GM12865 (cell line): Measurements from ENCODE around the gene DDX43.
"Not testable (repeated sequence)": the region's sequence is repeated elsewhere in the genome, so short reads cannot be mapped to it uniquely, and the experiment has no call there.

Source experiments
- DNase-seq: peaks from one replicate; pipeline ENCODE4 v3.0.0; 2010; ENCODE audit warnings: low read depth
- H3K4me3 ChIP-seq: 2 replicates; pipeline ENCODE4 v1.5.1; 2011; ENCODE audit warnings: mild to moderate bottlenecking, low read depth, low read length, control low read depth
- TF ChIP-seq, protein P1 (sequence below): IDR thresholded peaks from 2 replicates; pipeline ENCODE4 v1.5.1; 2011; ENCODE audit warnings: low read length, control low read depth, low read depth, inconsistent platforms; ENCODE audit not compliant: insufficient read depth; ENCODE audit errors: missing control alignments

Gene DDX43

DNA sequence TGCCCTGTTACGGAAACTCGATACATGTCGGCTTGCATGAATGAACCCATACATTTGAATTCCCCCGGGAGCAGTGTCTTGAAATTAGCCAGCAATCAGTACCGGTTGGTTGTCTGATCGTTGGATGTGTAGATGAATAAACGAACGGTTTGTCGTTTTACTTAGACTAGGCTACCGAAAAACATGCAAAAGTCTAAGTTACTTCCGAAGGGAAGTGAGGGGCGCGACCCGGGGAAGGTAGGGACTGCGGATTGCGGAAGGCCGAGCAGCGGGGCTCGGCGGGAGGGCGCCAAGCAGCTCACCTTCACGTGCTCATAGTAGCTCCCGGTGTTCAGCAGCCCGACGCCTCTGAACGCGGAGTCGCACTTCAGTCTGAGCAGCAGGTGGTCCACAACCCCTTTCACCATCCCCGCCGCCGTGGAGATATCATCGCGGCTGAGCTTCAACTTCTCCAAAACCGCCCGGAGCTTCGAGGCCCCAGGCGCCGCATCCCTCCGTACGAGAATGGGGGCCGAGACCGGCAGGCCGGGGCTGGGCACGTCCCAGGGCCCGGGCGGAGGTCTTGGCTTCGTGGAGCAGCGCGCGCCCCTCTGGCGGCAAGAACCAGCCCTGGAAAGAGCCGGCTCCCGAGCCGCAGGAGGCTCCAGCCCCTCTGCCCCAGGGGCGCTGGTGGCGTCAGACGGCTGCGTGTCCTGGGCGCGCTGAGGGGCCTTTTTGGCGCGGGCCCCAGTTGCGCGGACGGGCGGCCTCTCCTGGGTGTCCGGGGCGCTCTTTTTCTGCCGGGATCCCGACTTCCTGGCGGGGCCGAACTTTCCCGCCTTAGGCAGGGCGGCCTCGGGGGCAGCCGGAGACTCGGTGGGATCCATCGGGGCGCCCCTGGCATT lies 56.8 kb downstream of the DDX43 start:
- peak; percentile 84 for DNase-seq
- H3K4me3 ChIP-seq: peak overlapping the region; percentile 95

DNA sequence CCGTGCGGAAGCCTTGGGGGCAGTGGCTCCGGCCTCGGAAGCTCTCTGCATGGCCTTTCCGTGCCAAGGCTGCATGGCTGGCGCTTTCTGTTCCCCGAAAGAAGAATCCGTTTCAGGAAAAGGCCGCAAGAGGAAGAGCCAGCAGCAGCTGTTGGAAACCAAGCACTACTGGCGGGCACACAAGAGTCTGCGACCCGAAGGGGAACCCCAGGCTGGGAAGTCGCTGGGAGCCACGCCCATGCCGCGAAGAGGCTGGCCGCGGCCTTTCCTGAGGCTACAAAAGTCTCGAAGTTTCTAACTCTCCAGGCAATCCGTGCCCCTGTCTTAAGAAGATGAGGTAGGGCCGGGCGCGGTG lies 57.5 kb downstream of the DDX43 start, which contains the start of gene CGAS:
CGAS (minus strand) TSS at position 191 of the 355 bp plus-strand sequence; CDS start at position 75, 116 bp downstream.
- peak; percentile 92 for DNase-seq
- TF ChIP-seq, protein P1, sequence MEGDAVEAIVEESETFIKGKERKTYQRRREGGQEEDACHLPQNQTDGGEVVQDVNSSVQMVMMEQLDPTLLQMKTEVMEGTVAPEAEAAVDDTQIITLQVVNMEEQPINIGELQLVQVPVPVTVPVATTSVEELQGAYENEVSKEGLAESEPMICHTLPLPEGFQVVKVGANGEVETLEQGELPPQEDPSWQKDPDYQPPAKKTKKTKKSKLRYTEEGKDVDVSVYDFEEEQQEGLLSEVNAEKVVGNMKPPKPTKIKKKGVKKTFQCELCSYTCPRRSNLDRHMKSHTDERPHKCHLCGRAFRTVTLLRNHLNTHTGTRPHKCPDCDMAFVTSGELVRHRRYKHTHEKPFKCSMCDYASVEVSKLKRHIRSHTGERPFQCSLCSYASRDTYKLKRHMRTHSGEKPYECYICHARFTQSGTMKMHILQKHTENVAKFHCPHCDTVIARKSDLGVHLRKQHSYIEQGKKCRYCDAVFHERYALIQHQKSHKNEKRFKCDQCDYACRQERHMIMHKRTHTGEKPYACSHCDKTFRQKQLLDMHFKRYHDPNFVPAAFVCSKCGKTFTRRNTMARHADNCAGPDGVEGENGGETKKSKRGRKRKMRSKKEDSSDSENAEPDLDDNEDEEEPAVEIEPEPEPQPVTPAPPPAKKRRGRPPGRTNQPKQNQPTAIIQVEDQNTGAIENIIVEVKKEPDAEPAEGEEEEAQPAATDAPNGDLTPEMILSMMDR: no peak
- peak within 1 kb of the TSS; percentile 95 for H3K4me3 ChIP-seq

More for the DNA sequence above, 56.8 kb downstream of the DDX43 start:
- TF ChIP-seq, protein P1: no peak

DNA sequence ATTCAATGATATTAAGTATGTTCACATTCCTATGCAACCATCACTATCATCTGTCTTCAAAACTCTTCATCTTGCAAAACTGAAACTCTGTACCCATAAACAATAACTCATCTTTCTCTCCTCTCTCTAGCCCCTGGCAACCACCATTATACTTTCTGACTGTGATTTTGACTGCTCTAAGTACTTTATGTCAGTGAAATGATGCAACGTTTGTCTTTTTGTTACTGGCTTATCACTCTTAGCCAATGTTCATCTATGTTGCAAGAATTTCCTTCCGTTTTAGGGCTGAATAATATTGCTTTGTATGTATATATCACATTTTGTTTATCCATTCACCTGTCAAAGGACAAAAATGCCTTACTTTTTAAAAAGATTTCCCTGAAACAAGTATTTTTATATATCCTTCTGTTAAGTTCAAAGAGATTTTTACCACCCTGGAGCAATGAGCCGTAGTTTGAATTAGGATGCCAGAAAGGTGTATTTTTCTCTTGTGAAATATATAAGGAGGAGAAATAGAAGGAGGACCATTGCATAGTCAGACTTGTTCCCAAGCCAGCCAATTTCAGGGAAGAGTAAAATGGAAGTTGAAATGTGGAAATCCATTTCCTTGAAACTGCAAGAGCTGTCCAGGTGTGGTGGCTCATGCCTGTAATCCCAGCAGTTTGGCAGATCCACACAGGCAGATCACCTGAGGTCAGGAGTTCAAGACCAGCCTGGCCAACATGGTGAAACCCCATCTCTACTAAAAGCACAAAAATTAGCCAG lies 61.4 kb downstream of the DDX43 start:
- TF ChIP-seq, protein P1: no peak
- H3K4me3 ChIP-seq: no peak overlapping the region
- peak; percentile 28 for DNase-seq

DNA sequence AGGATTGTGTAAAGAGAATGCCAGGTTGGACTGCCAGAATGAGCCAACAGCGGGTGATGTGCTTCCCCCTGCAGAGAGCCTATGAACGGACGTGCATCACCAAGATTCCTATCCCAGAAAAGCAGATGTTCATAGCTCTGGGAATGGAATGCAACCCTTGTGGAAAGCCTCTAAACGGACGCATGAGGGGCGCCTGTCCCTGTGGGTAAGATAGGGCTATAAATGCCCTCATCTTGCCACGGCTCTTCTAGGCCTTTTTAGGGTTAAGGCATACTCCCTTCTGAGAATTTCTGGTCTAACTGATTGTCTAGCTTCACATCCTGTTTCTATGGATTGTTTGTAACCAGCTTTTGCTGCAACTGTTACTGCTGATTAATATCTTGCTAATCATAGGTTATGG lies 64.8 kb downstream of the DDX43 start:
- DNase-seq: peak; percentile 26
- H3K4me3 ChIP-seq: not testable (repeated sequence)

DNA sequence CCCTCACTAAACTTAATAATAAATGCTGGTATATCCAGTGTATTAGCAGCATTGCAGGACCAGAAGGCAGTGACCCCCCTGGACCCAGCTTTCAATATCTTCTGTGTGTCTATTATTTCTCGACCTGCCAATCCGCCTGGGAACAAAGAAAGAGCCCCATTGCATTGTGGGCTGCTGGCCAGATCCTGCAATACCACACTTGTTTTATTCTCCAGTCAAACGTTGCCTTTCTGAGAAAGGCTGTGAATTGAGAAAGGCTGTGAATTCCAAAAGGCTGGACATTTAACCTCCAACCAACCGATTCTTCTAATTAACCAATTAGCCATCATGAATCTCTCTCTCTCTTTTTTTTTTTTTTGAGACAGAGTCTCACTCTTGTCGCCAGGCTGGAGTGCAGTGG lies 65.4 kb downstream of the DDX43 start:
- TF ChIP-seq, protein P1: no peak
- DNase-seq: no peak
- H3K4me3 ChIP-seq: no peak overlapping the region

DNA sequence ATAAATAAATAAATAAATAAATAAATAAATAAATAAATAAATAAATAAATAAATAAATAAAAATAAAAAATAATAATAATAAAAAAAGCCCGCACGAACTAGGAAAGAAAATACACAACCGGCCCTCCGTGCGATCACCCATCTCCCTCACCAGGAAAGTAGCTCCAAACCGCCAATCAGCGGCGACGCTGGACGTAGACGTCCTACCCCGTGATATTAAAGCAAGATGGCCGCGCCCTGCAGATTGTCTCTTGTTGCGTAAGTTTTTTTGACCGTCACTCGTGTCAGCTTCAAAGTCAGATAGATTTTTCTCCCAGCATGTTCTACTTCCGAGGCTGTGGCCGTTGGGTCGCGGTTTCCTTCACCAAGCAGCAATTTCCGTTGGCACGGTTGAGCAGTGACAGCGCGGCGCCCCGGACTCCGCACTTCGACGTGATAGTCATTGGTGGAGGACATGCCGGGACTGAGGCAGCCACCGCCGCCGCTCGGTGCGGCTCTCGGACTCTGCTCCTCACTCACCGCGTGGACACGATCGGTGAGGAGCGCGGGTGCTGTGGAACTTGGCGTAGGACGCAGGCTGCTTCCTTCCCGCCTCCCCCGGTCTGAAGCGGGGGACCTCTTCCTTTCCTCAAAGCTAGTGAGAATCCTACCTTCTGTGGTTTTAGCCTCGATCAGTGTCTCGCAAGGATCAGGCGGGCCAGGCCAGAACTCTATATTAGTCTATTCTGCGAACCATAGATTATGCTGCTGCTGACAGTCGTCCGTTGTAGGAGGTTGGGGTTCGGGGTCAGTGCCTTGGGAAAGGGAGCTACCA lies 67.1 kb downstream of the DDX43 start, which contains the start of gene MTO1:
MTO1 (plus strand) TSS at position 201 of the 814 bp plus-strand sequence; CDS start at position 319, 118 bp downstream.
- peak within 1 kb of the TSS; percentile 100 for H3K4me3 ChIP-seq
- TF ChIP-seq, protein P1: no peak
- DNase-seq: peak; percentile 95
